Endothelial cell of umbilical vein (primary cell): ENCODE measurements around the gene C20orf141. TPM values are rescaled to one million over a fixed set of nuclear protein-coding genes. Genes with fewer than 3 reads are reported as not detected.

Experiments
- BruUV-seq: library from RNA; stranded (reverse); fragments of 400-500 nt; replicated peaks from 2 replicates; lab custom pipeline; 2021; lab: Mats Ljungman, UMichigan
- CTCF ChIA-PET: fragments of 300-600, 350-600 bp; sonication (Branson Sonifier 250); formaldehyde crosslinking; loops from one replicate; lab custom pipeline; 2021; ENCODE audit warnings: antibody characterized with exemption, inconsistent platforms; lab: Charles Lee
- POLR2A ChIA-PET: fragments of 300-600, 350-600 bp; sonication (Branson Sonifier 250); formaldehyde crosslinking; loops from one replicate; lab custom pipeline; 2021; ENCODE audit warnings: antibody characterized with exemption, inconsistent platforms; lab: Charles Lee
- DNase-seq: peaks from one replicate; pipeline ENCODE4 v3.0.0-alpha.2; 2011; ENCODE audit warnings: low read depth, low spot score
- FAIRE-seq: peaks from 2 replicates; lab custom pipeline; 2011; peaks lifted over from hg19 to GRCh38; lab: Jason Lieb, UNC
- H2AFZ ChIP-seq: 2 replicates; pipeline ENCODE4 v1.6.0; 2012; ENCODE audit warnings: low read depth, low read length, control low read depth, inconsistent platforms
- H3K27ac ChIP-seq: 2 replicates; pipeline ENCODE4 v1.5.1; 2011; ENCODE audit warnings: low read depth, mild to moderate bottlenecking, control low read depth, low read length, moderate library complexity; ENCODE audit not compliant: insufficient read depth
- H3K27me3 ChIP-seq, 2 experiments: 2 replicates each; pipeline versions ENCODE4 v1.6.0 to v1.6.1; 2011; ENCODE audit warnings: low read length in 2 of 2, mixed read lengths in 1 of 2; ENCODE audit not compliant: control insufficient read depth in 2 of 2, insufficient read depth in 2 of 2
- H3K36me3 ChIP-seq, 2 experiments: 2 replicates in 1 of 2; 3 replicates in 1 of 2; pipeline ENCODE4 v1.5.1; 2011; ENCODE audit warnings: low read length in 2 of 2, mild to moderate bottlenecking in 1 of 2, moderate library complexity in 1 of 2; ENCODE audit not compliant: control insufficient read depth in 2 of 2, insufficient read depth in 2 of 2; ENCODE audit errors: extremely low read depth in 1 of 2
- H3K4me1 ChIP-seq: 3 replicates; pipeline ENCODE4 v1.5.1; 2011; ENCODE audit warnings: mild to moderate bottlenecking, low read length; ENCODE audit not compliant: control insufficient read depth, insufficient read depth; ENCODE audit errors: extremely low read depth
- H3K4me2 ChIP-seq: 2 replicates; pipeline ENCODE4 v1.6.1; 2011; ENCODE audit warnings: low read length, control low read depth, mixed read lengths; ENCODE audit not compliant: insufficient read depth
- H3K4me3 ChIP-seq, 3 experiments: fragments of 200-600 bp in 1 of 3; sonication (generic), shearing (Covaris generic) in 1 of 3; replicated peaks in 1 of 3; 2 replicates each; pipeline ENCODE4 v1.5.1; 2011 to 2016; ENCODE audit warnings: control low read depth in 3 of 3, low read length in 3 of 3, mild to moderate bottlenecking in 2 of 3, inconsistent platforms in 1 of 3, low read depth in 1 of 3, moderate library complexity in 1 of 3; ENCODE audit not compliant: insufficient read depth in 1 of 3
- H3K79me2 ChIP-seq: 2 replicates; pipeline ENCODE4 v1.6.0; 2012; ENCODE audit warnings: low read length, inconsistent platforms; ENCODE audit not compliant: control insufficient read depth, insufficient read depth
- H3K9ac ChIP-seq: replicated peaks from 2 replicates; pipeline ENCODE3; 2011; ENCODE audit warnings: low read length, control low read depth; ENCODE audit not compliant: insufficient read depth; ENCODE audit errors: extremely low read depth
- H3K9me1 ChIP-seq: replicated peaks from 3 replicates; pipeline ENCODE4 v1.6.0; 2011; ENCODE audit warnings: mild to moderate bottlenecking, low read length; ENCODE audit not compliant: control insufficient read depth, insufficient read depth; ENCODE audit errors: extremely low read depth
- H3K9me3 ChIP-seq: replicated peaks from 2 replicates; pipeline ENCODE4 v1.5.1; 2012; ENCODE audit warnings: low read length, inconsistent platforms; ENCODE audit not compliant: control insufficient read depth, insufficient read depth
- H4K20me1 ChIP-seq: replicated peaks from 2 replicates; pipeline ENCODE3; 2011; ENCODE audit warnings: mild to moderate bottlenecking, low read length; ENCODE audit not compliant: control insufficient read depth, insufficient read depth; ENCODE audit errors: extremely low read depth
- CTCF ChIP-seq, 2 donors: IDR thresholded peaks; 1 replicate in 1 of 2; 2 replicates in 1 of 2; pipeline ENCODE4 v1.5.1; 2011; ENCODE audit warnings: low read length in 2 of 2, mild to moderate bottlenecking in 2 of 2, moderate library complexity in 2 of 2, control low read depth in 1 of 2, inconsistent platforms in 1 of 2, low read depth in 1 of 2; ENCODE audit not compliant: insufficient read depth in 1 of 2; ENCODE audit errors: extremely low read depth in 1 of 2
- EZH2 ChIP-seq: IDR thresholded peaks from 2 replicates; pipeline ENCODE4 v1.6.1; 2012; ENCODE audit warnings: borderline replicate concordance, low read depth, mild to moderate bottlenecking, moderate library complexity, low read length, inconsistent platforms; ENCODE audit not compliant: severe bottlenecking
- FOS ChIP-seq: IDR thresholded peaks from 2 replicates; pipeline ENCODE4 v1.6.1; 2011; ENCODE audit warnings: mild to moderate bottlenecking, low read length, moderate library complexity, borderline replicate concordance; ENCODE audit not compliant: insufficient read depth
- GATA2 ChIP-seq: IDR thresholded peaks from 2 replicates; pipeline ENCODE4 v1.7.0; 2011; ENCODE audit warnings: low read depth, mild to moderate bottlenecking, moderate library complexity, mixed read lengths, low read length; ENCODE audit not compliant: insufficient read length, insufficient read depth
- JUN ChIP-seq: IDR thresholded peaks from 2 replicates; pipeline ENCODE4 v1.6.1; 2011; ENCODE audit warnings: borderline replicate concordance, low read depth; ENCODE audit not compliant: insufficient read length, insufficient read depth
- MAX ChIP-seq: IDR thresholded peaks from 2 replicates; pipeline ENCODE4 v1.6.1; 2011; ENCODE audit not compliant: insufficient read depth, insufficient read length
- MYC ChIP-seq: IDR thresholded peaks from one replicate; pipeline ENCODE4 v1.6.1; 2011; ENCODE audit warnings: mild to moderate bottlenecking, low read depth, low read length
- POLR2A ChIP-seq: IDR thresholded peaks from 2 replicates; pipeline ENCODE4 v1.6.1; 2012; ENCODE audit warnings: low read depth, mild to moderate bottlenecking, control low read depth, low read length
- POLR2AphosphoS5 ChIP-seq: IDR thresholded peaks from 2 replicates; pipeline ENCODE4 v1.6.1; 2012; ENCODE audit warnings: low read depth, mild to moderate bottlenecking, control low read depth, low read length, moderate library complexity; ENCODE audit not compliant: insufficient read depth
- dilution Hi-C: fragments of 300-500 bp; cut with MboI; formaldehyde crosslinking; loops from one replicate; pipeline ENCODE4 v1.15.0; 2019; ENCODE audit warnings: low sequenced_read_pairs; ENCODE audit not compliant: extremely low pct_ligation_motif_present
- intact Hi-C: fragments of 100-400 bp; cut with micrococcal nuclease; formaldehyde crosslinking; loops from one replicate; pipeline ENCODE4 v1.10.0; 2022
- polyA plus RNA-seq, 4 experiments: library from polyadenylated mRNA; depleted of rRNA in 3 of 4; stranded (reverse) in 3 of 4; unstranded in 1 of 4; fragments of >200 nt; gene quantifications; 2 replicates each; pipeline versions ENCODE4 v1.2.1 to v1.2.3, GENCODE V29; 2011 to 2012; ENCODE audit warnings: missing spikeins in 1 of 4
- total RNA-seq: library from RNA; stranded (reverse); gene quantifications from 2 replicates; pipeline ENCODE4 v1.2.3, GENCODE V29; 2021

C20orf141 gene
- total and polyA plus RNA-seq, 2 donors (not counting 3 experiments of a cell fraction or from before 2014, with no cell fraction given): not detected

- Histone ChIP-seq H3K27me3 (peaks cover 25 to 35% of the 10 kb centered on the region in 2 experiments), H3K4me3 (no peak overlapping the region), H4K20me1 (no peaks in the 10 kb centered on the region), H3K36me3 (no peaks in the 10 kb centered on the region), H3K9me1 (no peaks in the 10 kb centered on the region), H3K9ac (no peak overlapping the region), H3K79me2 (no peaks in the 10 kb centered on the region), H3K27ac (no peak overlapping the region), H3K9me3 (no peaks in the 10 kb centered on the region), H2AFZ (no peak overlapping the region), H3K4me2 (no peak overlapping the region), H3K4me1 (peaks cover 6% of the 10 kb centered on the region)
- no peak for FAIRE-seq
- BruUV-seq: no TSS peak
- ChIA-PET POLR2A (no interaction called here), CTCF (interaction anchor here (2.7 kb wide), 1 partner anchor 54 kb away, joined by 7 read pairs; no protein-coding TSS in a partner anchor)
- intact Hi-C loops (no loop called here), dilution Hi-C loops (no loop called here)
- DNase-seq: no peak
- TF ChIP-seq CTCF (IDR thresholded peaks at IDR 0.05; ENCODE audit: extremely low read depth in 1 of 2, insufficient read depth in 1 of 2, low read depth in 1 of 2, low read length in 2 of 2) (no peak), MAX (no peak), FOS (no peak), GATA2 (no peak), EZH2 (no peak), JUN (no peak), POLR2AphosphoS5 (no peak), POLR2A (no peak), MYC (no peak)
These were observed 16.5 kb upstream of the C20orf141 start for GRCh38 chr20:2798095-2798805.
